Uterus (tissue), 2 donors: ENCODE results near the gene ZNF524.

Experiments used
- POLR2A ChIP-seq, 2 donors: fragments of 450-650 bp; IDR thresholded peaks; one replicate each; pipeline ENCODE4 v1.6.1; 2016; ENCODE audit warnings: antibody characterized with exemption in 2 of 2, mild to moderate bottlenecking in 1 of 2, moderate library complexity in 1 of 2
- TF ChIP-seq, protein P1 (sequence below), 4 experiments: fragments of 200-600 bp in 2 of 4; fragments of 450-650 bp in 2 of 4; sonication (generic) in 2 of 4; IDR thresholded peaks; one replicate each; pipeline ENCODE4 v1.5.1; 2016 to 2019; ENCODE audit warnings: antibody characterized with exemption in 4 of 4, mild to moderate bottlenecking in 2 of 4, moderate library complexity in 1 of 4

DNA sequence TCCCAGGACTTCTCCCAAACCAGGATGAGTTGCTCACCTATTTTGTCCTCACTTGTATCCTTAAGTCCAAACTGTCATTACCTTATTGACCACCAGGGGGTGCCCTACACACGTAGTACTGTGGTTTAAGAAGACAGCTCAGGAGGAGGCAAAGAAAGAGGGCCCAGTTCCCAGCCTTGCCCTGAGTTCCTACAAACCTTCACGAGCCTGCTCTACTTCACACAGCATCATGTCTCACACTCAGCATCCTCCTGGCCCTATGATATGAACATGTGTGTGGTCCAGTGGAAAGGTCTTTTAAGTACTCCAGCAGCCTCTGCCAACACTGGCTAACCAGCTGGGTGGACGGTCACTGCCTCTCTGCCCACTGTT is 32.4 kb downstream of the ZNF524 start:
- TF ChIP-seq, protein P1, sequence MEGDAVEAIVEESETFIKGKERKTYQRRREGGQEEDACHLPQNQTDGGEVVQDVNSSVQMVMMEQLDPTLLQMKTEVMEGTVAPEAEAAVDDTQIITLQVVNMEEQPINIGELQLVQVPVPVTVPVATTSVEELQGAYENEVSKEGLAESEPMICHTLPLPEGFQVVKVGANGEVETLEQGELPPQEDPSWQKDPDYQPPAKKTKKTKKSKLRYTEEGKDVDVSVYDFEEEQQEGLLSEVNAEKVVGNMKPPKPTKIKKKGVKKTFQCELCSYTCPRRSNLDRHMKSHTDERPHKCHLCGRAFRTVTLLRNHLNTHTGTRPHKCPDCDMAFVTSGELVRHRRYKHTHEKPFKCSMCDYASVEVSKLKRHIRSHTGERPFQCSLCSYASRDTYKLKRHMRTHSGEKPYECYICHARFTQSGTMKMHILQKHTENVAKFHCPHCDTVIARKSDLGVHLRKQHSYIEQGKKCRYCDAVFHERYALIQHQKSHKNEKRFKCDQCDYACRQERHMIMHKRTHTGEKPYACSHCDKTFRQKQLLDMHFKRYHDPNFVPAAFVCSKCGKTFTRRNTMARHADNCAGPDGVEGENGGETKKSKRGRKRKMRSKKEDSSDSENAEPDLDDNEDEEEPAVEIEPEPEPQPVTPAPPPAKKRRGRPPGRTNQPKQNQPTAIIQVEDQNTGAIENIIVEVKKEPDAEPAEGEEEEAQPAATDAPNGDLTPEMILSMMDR (IDR thresholded peaks at IDR 0.05), result peak; percentile 81 to 94 (median 86)
- TF ChIP-seq POLR2A (IDR thresholded peaks at IDR 0.05), result no peak
